GM19467 (cell line): ENCODE data around the gene NGLY1.

ENCODE experiments used
- ATAC-seq: cut with Tn5 transposase; IDR thresholded peaks from one replicate; pipeline ENCODE4 v1.9.1; 2021; ENCODE audit warnings: mild to moderate bottlenecking, moderate library complexity; ENCODE audit not compliant: unreplicated experiment

The NGLY1 gene

DNA sequence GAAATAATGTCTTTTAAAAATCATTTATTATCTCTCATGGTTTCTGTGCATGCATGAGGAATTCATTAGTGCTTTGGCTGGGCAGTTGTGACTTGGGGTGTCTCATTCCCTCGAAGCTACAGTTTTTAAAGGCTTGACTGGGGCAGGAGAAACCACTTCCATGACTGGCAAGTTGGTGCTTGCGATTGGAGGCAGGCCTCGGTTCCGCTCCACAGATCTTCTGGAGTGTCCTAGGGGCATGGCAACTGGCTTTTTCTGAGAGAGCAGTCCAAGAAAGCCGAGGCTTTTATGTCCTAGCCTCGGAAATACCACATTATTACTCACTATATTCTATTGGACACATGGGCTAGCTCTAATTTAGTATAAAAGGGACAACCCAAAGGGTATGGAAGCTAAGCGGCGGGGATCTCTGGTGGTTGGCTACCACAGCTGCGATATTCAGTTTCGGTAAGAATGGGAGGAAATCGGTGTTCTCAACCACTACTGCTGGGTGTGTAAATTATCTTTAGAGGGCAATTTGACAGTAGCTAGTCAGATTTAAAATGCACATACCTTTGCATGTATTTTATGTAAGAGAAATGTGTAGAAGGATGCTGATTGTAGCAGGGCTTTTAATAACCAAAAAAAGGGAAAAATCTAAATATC is 69.8 kb downstream of the NGLY1 start:
- no peak for ATAC-seq

DNA sequence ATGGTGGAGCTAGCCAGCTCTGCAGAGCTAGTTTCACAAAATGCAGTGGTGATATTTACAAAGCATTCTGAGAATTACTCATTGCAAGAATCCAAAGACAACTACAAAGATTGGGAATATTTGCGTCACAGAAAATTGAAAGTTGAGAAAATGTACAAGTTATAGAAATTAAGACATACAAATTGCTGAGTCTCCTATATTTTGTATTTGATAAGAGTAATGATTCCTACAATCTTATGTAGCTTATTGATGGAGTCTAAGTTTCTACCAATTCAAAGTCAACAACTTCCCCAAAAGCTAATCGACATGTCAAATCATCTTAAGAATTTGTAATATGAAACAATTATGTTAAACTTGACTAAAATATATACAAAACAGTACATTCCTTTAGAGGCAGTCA is 72.2 kb downstream of the NGLY1 start:
- ATAC-seq, result no peak

DNA sequence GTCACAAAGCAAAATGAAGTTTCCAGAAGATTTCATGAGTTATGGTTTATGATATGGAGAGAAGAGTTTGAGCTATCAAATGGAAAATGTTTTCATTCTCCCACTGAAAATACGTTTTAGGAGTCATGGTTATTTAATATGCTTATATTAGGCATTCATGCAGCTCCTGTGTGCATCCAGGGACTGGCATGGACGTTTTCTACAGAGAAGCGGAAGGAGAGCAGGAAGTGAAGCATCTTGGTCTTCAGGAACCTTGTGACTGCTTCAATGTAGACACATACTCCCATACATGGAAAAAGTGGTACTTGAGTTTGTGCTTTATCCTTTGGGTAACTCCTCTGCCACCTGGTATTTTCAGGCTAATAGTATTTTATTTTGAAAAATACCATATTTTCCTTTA is 75.2 kb downstream of the NGLY1 start:
- ATAC-seq, result no peak

DNA sequence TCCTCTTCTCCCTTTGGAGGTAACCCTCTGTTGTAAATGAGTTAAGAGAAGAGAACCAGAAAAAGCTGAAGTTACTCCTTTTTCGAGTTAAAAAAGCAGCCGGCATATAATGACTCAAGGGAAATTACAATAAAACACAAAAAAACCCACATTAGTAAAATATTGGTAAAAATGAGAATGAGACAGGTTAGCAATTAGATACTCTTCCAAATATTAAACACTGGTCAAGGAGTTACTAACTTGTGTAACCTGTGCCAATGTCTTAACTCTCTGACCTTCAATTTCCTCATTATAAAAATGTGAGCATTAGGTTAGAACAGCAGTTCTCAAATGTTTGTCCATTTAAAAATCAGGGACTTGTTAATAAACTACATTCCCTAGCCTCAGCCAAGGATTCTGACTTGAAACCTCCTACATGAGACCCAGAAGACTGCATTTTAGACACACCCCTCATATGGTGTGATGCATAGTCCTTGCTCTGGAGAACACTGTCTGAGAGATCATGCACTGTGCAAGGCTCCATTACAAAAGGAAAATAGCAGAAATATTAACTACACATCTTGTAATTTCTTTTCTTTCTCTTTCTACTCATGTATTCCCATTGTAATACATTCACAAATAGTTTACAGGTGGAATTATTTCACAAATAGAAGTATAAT is 75.8 kb downstream of the NGLY1 start:
- ATAC-seq, result no peak

DNA sequence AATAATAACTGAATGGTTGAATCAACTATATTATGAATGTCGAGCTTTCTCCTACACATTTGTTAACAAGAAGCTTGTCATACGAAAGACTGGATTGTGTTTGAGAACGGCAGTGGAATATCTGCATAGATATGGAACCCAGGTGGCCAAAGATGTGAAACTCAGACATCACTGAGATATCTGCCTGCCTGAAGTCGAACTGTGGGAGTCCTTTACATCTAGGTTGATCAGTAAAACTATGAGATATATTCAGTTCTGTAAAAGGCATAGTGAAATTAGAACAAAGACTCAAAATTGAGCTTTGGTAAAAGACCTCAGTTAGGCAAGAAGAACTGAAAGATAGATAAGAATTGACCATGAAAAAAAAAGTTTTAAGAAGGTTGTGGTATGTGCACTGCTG is 77.0 kb downstream of the NGLY1 start:
- no peak for ATAC-seq

DNA sequence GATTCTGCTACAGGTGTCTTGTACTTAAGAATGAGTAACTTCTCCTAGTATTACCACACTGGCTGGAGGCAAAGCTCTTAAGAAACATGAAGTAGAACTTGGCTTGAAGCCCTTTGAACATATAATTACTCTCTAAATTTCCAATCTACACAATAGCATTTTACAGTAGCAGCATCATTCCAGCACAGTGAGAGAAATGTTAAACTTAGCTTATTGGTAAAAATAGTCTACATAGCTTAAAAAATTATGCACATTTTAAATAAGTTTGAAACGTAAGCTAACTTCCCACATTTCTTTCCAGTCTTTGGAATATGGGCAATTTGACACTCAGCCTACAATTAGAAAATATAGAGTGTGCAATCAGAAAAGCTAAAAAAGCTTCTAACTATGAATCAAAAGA is 85.7 kb downstream of the NGLY1 start:
- ATAC-seq, result no peak

DNA sequence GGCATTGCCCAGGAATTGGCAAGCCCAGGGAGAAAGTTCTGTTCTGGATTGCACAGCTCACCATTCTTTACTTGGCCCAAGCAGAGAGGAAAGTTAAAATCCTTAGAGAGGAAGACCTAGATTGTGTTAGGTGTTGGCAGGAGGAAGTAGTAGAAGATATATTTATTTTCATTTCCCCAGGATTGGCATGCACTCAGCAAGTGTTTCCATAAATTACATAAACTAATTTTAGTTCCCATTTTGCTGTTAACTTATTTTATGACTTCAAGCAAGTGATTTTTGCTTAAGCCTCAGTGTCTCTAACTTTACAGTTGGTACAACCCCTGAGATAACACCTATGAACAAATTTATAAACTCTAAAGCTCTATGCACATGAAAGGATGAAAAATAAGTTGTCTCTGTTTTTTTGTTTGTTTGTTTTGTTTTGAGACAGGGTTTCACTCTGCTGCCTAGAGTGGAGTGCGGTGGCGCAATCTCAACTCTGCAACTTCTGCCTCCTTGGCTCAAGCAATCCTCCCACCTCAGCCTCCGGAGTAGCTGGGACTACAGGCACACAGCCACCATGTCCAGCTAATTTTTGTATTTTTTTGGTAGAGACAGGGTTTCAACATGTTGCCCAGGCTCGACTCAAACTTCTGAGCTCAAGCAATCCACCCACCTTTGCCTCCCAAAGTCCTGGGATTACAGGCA is 87.4 kb downstream of the NGLY1 start:
- no peak for ATAC-seq

DNA sequence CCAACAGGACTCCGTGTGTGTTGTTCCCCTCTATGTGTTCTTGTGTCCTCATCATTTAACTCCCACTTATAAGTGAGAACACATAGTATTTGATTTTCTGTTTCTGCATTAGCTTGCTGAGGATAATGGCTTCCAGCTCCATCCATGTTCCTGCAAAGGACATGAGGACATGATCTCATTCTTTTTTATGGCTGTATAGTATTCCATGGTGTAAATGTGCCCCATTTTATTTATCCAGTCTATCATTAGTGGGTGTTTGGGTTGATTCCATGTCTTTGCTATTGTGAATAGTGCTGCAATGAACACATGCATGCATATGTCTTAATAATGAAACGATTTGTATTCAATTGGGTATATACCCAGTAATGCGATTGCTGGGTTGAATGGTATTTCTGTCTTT is 90.0 kb downstream of the NGLY1 start:
- ATAC-seq, result no peak

DNA sequence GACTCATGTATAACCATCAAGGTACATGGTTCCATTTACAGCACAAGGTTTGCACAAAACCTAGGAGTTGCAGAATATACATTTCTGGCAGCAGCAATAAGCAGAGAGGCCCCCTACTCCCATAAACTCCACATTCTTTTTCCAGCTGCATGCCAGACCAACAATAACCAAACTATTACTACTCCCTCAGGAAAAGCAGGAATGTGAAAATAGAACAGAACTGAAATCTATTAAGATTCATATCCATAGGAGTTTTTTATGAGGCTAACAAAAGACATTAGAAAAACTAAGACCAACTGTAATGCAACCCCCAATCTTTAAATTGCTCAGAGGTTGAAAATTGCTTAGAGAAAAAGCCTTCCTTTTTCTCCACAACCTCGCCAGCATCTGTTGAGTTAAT is 90.9 kb downstream of the NGLY1 start:
- no peak for ATAC-seq

DNA sequence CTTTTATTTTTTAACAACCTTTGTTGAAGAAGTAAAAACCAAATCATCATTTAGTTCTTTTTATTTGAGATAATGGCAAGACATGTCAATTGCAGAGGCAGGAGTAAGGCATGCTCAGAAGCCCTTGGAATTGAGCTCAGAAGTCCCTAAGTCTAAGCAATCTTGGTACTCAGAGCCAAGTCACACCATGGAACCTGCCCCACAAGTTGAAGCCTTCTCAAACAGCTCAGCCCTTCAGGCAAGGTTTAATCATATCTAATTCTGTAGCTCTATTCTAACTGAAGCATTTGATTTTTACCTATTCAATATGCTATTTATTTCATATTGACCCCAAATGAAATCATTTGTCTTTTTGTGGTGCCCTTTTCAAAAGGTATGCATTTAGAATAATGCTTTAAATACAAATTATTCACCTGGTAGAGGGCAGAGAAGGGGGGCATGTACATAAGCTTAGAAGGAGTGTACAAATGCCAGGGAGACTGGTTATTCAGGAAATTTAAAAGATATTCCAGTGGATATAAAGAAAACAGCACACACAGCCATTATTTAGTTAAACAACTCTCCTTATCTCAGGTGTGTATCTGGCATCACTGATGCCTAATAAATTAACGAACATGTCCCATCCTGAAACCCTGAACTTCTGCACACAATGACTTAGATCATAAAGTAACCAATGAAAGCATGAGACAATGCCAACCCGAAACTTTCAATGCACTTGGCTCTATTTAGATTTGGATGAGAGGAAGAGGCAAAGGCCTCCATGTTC is 92.3 kb downstream of the NGLY1 start:
- no peak for ATAC-seq

DNA sequence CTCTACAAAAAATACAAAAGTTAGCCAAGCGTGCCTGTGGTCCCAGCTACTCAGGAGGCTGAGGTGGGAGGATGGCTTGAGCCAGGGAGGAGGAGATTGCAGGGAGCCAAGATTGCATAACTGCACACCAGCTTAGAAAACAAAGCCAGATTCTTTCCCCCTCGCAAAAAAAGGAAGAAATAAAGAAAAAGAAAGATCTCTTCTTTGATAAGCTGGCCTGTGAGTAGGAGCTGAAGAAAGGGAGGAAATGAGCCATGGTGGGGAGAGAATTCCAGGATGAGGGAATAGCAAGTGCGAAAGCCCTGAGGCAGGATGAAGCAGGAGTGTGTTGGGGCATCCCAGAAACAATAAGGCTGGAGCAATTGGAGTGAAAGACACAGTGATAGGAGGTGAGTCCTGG is 94.0 kb downstream of the NGLY1 start:
- no peak for ATAC-seq

DNA sequence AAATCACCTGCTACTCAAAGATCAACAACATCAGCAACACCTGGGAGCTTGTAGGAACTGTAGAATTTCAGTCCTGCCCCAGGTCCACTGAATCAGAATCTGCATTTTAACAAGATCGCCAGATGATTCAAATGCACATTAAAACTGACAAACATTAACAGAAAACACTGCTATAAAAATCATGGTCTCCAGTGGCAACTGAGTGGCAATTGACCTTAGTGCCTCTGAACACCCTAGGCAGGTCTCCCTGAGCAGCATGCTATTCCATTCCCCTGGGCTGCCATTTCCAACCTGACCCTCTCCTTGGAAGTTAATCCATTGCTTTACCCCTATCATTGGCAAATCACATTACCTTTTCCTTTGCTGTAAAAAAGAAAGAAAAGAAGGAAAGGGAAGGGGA is 95.5 kb downstream of the NGLY1 start:
- ATAC-seq, result no peak

DNA sequence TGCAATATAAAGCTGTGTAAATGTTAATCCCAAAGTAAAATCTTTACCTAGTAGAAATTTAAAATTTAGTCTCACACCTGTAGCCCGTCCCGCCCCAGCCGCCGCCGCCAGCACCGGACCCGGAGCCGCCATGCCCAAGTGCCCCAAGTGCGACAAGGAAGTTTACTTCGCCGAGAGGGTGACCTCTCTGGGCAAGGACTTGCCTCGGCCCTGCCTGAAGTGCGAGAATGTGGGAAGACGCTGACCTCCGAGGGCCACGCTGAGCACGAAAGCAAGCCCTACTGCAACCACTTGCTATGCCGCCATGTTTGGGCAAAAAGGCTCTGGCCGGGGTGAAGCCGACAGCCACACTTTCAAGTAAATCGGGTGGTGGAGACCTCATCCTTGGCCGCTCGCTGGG is 96.5 kb downstream of the NGLY1 start:
- no peak for ATAC-seq

DNA sequence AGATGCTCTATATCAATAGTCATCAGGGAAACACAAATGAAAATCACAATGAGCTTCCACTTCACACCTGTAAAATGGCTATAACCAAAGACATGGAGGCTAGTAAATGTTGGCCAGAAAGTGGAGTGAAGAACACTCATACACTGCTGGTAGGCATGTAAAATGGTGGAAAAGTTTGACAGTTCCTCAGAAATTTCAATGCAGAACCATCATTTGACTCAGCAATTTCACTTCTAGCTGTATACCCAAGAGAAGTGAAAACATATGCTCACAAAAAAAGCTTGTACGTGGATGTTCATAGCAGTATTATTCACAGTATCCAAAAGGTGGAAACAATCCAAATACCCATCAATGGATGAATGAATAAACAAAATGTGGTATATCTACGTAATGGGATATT is 99.4 kb downstream of the NGLY1 start:
- no peak for ATAC-seq

DNA sequence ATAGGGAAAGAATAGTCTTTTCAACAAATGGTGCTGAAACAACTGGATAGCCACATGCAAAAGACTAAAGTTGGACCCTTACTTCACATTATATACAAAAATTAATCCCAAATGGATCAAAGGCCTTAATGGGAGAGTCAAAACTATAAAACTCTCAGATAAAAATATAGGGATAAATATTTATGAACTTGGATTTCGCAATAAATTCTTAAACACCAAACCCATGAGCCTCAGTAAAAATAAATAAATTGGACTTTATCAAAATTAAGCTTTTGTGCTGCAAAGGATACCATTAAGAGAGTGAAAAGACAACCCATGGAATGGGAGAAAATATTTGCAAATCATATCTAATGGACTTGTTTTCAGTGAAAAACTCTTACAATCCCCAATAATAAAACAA is 99.8 kb downstream of the NGLY1 start:
- no peak for ATAC-seq

DNA sequence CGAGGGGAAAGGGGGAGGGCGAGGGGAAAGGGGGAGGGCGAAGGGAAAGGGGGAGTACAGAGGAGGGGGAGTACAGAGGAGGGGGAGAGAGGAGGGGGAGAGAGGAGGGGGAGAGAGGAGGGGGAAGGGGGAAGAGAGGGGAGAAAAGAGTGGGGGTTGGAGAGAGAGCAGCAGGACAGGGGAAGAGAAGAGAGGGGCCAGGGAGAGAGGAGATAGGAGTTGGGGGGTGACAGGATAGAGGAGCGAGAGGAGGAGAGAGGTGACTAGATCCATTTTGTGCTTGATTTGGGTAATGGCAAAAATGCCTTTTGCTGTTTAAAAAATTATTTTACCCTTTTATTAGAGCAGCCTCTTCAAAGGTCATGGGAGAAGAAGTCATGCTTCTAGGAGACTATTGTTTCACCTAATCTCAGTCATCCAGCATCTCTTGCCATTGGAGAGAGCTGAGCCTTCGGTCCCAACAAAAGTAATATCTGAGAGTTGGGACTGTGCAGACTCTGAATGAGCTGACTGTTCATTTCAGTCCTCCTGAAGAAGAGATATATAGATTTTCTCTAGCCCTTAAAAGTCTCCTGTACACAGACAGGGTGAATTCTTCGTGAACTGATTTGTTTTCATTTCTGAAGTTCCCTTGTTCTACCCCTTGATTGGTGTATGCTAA is 103.5 kb downstream of the NGLY1 start:
- no peak for ATAC-seq

DNA sequence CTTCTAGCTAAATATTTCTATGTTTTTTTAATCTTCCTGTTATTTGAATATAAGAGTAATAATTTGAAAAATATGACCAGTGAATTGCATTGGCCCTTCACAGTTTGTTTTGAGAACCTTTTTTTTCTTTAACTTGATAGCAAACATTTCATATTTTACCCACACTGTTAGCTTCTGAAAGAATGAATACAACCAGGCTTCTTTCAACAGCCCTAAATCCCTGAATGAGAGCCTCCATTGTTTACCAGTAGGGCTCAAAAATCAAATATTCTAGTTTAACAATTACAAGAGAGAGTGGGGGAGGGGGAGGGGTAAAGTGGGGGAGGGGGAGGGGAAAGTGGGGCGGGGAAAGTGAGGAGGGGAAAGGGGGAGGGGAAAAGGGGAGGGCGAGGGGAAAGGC is 104.1 kb downstream of the NGLY1 start:
- no peak for ATAC-seq

DNA sequence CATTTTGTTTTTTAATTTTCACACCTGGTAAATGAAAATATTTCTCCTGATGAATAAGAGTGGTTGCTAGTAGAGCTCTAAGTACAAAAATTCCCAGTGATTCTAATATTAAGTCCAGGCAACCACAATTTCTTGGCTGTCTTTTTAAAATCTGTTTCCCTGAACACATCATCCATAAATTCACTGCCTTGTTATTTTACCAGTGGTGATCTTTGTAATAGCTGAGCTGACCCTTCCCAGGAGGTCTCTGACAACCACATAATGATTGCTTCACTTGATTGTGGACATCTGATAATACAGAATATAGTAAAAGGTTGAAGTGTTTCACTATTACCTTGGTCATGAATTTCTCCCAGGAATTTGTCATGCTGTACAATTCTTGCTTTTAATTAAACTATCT is 104.7 kb downstream of the NGLY1 start:
- no peak for ATAC-seq

DNA sequence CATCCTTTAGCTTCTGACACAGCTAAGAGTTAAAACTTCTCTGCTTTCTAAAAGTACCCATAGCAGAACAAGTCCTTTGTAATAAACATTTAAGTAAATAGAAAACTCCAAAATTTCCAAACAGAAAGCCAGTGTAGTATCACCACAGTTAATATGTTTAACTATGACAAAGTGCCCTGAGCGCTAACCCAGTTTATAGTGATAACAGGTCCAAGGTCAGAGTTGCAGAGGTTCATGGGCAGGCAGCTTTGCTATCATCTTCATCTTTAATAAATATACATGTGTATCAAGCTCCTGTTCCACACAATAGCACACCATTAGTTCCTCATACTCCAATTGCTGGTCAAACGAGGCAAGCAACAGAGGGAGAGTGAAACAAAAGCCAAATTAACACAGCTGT is 106.1 kb downstream of the NGLY1 start:
- no peak for ATAC-seq

DNA sequence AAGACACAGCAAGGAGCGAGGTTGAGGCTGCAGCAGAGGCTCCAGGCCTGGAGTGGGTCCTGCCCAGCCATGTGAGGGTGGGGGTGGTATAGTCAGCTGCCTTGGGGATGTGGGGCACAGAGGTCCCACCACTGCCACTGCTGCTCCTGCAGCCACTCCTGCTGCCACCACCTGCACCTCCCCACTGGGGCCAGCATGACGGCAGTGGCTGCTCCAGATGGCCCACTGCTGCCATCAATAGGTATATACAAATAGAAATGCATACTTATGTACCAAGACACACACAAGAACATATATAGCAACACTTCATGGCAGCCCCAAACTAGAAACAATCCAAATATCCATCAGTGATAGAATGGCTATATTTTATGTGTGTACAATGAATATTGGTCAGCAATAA is 108.6 kb downstream of the NGLY1 start:
- no peak for ATAC-seq

DNA sequence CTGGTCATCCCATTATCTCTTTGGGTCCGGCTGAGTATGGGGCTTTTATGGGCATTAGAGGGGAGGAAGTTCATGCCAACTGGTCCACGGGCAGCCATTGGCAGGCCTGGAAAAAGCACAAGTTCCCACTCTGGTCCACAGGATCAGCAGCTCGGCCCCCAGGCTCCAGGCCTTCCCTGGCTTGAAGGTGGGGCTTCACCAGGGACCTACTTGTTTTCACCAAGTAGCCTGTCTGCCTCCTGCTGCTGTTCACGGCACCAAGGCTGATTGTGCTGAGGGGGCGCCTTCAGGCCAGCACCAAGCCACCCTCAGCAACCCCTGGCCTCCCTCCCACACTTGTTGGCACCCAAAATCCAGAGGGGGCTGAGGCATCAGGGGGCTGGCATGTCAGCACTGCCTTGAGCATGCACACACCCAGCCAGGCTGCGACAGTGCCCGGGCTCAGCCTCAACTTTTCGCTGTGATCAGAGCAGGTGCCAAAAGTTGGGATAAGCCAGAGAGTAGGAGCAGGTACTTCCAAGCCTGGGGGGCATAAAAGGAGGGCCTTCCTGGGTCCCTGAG is 109.4 kb downstream of the NGLY1 start:
- no peak for ATAC-seq
